ENCODE results near the gene MTFP1.

- TF ChIP-seq, protein P1, sequence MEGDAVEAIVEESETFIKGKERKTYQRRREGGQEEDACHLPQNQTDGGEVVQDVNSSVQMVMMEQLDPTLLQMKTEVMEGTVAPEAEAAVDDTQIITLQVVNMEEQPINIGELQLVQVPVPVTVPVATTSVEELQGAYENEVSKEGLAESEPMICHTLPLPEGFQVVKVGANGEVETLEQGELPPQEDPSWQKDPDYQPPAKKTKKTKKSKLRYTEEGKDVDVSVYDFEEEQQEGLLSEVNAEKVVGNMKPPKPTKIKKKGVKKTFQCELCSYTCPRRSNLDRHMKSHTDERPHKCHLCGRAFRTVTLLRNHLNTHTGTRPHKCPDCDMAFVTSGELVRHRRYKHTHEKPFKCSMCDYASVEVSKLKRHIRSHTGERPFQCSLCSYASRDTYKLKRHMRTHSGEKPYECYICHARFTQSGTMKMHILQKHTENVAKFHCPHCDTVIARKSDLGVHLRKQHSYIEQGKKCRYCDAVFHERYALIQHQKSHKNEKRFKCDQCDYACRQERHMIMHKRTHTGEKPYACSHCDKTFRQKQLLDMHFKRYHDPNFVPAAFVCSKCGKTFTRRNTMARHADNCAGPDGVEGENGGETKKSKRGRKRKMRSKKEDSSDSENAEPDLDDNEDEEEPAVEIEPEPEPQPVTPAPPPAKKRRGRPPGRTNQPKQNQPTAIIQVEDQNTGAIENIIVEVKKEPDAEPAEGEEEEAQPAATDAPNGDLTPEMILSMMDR (IDR thresholded peaks at IDR 0.05) = no peak
- no peak for TF ChIP-seq POLR2A (IDR thresholded peaks at IDR 0.05)
Observed at GRCh38 chr22:30392661-30393321, 32.8 kb upstream of the MTFP1 start.

Data from adrenal gland (tissue), 5 donors.